GM21576 (cell line): ENCODE results near the gene PPP1R3C.

Source experiments
- ATAC-seq: cut with Tn5 transposase; IDR thresholded peaks from one replicate; pipeline ENCODE4 v1.9.1; 2021; ENCODE audit warnings: mild to moderate bottlenecking, moderate library complexity; ENCODE audit not compliant: unreplicated experiment

Gene PPP1R3C

GRCh38 chr10:91629715-91630549, 2.9 kb downstream of the PPP1R3C start:
- no peak for ATAC-seq

- ATAC-seq: no peak
These were observed 4.5 kb downstream of the PPP1R3C start for GRCh38 chr10:91628383-91628782.

- no peak for ATAC-seq
These were observed 5.3 kb downstream of the PPP1R3C start for GRCh38 chr10:91627344-91628102.

GRCh38 chr10:91626936-91627335, 5.9 kb downstream of the PPP1R3C start:
- no peak for ATAC-seq

GRCh38 chr10:91624633-91625032, 8.2 kb downstream of the PPP1R3C start:
- no peak for ATAC-seq

GRCh38 chr10:91622601-91623000, 10.3 kb downstream of the PPP1R3C start:
- ATAC-seq: no peak

- no peak for ATAC-seq
These were observed 11.3 kb downstream of the PPP1R3C start for GRCh38 chr10:91621483-91622113.

GRCh38 chr10:91617072-91617609, 15.7 kb downstream of the PPP1R3C start:
- ATAC-seq: no peak

- ATAC-seq: no peak
These were observed 16.7 kb downstream of the PPP1R3C start for GRCh38 chr10:91616137-91616536.

- ATAC-seq: no peak
These were observed 18.6 kb downstream of the PPP1R3C start for GRCh38 chr10:91614225-91614624.

- ATAC-seq: no peak
These were observed 19.3 kb downstream of the PPP1R3C start for GRCh38 chr10:91613411-91614187.

GRCh38 chr10:91610919-91611318, 22.0 kb downstream of the PPP1R3C start:
- no peak for ATAC-seq

GRCh38 chr10:91610444-91610843, 22.4 kb downstream of the PPP1R3C start:
- no peak for ATAC-seq

- no peak for ATAC-seq
These were observed 25.0 kb downstream of the PPP1R3C start for GRCh38 chr10:91607646-91608403.

- no peak for ATAC-seq
These were observed 26.9 kb downstream of the PPP1R3C start for GRCh38 chr10:91605968-91606367.

GRCh38 chr10:91604553-91605534, 28.0 kb downstream of the PPP1R3C start:
- no peak for ATAC-seq

GRCh38 chr10:91603931-91604331, 28.9 kb downstream of the PPP1R3C start:
- no peak for ATAC-seq

- ATAC-seq: no peak
These were observed 29.9 kb downstream of the PPP1R3C start for GRCh38 chr10:91602868-91603568.
